OCI-LY1 (cell line): ENCODE data around the gene CELA2A.

Experiments used
- H2AFZ ChIP-seq: fragments of 200-600 bp; sonication (generic), shearing (Covaris generic); 2 replicates; pipeline ENCODE4 v1.6.0; 2014; ENCODE audit warnings: antibody characterized with exemption, mild to moderate bottlenecking, low read length
- H3F3A ChIP-seq: fragments of 200-600 bp; sonication (generic), shearing (Covaris generic); 2 replicates; pipeline ENCODE4 v1.6.0; 2014; ENCODE audit warnings: mild to moderate bottlenecking, antibody characterized with exemption, low read length, moderate library complexity; ENCODE audit not compliant: insufficient read depth
- H3K27ac ChIP-seq: fragments of 200-600 bp; sonication (generic); 2 replicates; pipeline ENCODE4 v1.5.1; 2014; ENCODE audit warnings: low read length, mixed run types, mild to moderate bottlenecking, low read depth; ENCODE audit not compliant: poor library complexity, severe bottlenecking
- H3K27me3 ChIP-seq: fragments of 200-600 bp; sonication (generic); 2 replicates; pipeline ENCODE4 v1.6.0; 2014; ENCODE audit warnings: antibody characterized with exemption, mild to moderate bottlenecking, low read length, moderate library complexity; ENCODE audit not compliant: insufficient read depth
- H3K36me3 ChIP-seq: fragments of 200-600 bp; sonication (generic); 2 replicates; pipeline ENCODE4 v1.6.1; 2014; ENCODE audit warnings: mild to moderate bottlenecking, antibody characterized with exemption, low read length, moderate library complexity, mixed read lengths; ENCODE audit not compliant: insufficient read depth
- H3K4me1 ChIP-seq: fragments of 200-600 bp; sonication (generic); 2 replicates; pipeline ENCODE4 v1.5.1; 2014; ENCODE audit warnings: mild to moderate bottlenecking, low read length, moderate library complexity; ENCODE audit not compliant: insufficient read depth, severe bottlenecking
- H3K4me2 ChIP-seq: fragments of 200-600 bp; sonication (generic), shearing (Covaris generic); 2 replicates; pipeline ENCODE4 v1.6.1; 2014; ENCODE audit warnings: low read length
- H3K4me3 ChIP-seq: fragments of 200-600 bp; sonication (generic); 2 replicates; pipeline ENCODE4 v1.5.1; 2014; ENCODE audit warnings: low read length, low read depth, mild to moderate bottlenecking, mixed read lengths; ENCODE audit not compliant: poor library complexity, severe bottlenecking
- H3K79me2 ChIP-seq: fragments of 200-600 bp; shearing (Covaris generic); 2 replicates; pipeline ENCODE4 v1.6.1; 2016; ENCODE audit warnings: mixed run types, low read length, mixed read lengths; ENCODE audit not compliant: insufficient read depth
- H3K9ac ChIP-seq: fragments of 200-600 bp; sonication (generic), shearing (Covaris generic); 2 replicates; pipeline ENCODE4 v1.6.1; 2014; ENCODE audit warnings: mild to moderate bottlenecking, low read length, mixed read lengths
- H3K9me2 ChIP-seq: fragments of 200-600 bp; sonication (generic), shearing (Covaris generic); 2 replicates; pipeline ENCODE4 v1.6.1; 2014; ENCODE audit warnings: low read depth, mild to moderate bottlenecking, low read length, mixed read lengths
- H3K9me3 ChIP-seq: fragments of 200-600 bp; shearing (Covaris generic); 2 replicates; pipeline ENCODE4 v1.6.1; 2014; ENCODE audit warnings: low read length, mixed read lengths
- H4K20me1 ChIP-seq: fragments of 200-600 bp; sonication (generic), shearing (Covaris generic); 2 replicates; pipeline ENCODE4 v1.6.0; 2016; ENCODE audit warnings: mild to moderate bottlenecking, low read length; ENCODE audit not compliant: insufficient read depth
- EZH2 ChIP-seq: fragments of 200-600 bp; sonication (generic), shearing (Covaris generic); IDR thresholded peaks from 2 replicates; pipeline ENCODE4 v1.8.0; 2017; ENCODE audit warnings: borderline replicate concordance, mixed run types, mild to moderate bottlenecking, antibody characterized with exemption, low read length, moderate library complexity, mixed read lengths
- TF ChIP-seq, protein P1 (sequence below): fragments of 200-600 bp; sonication (generic), shearing (Covaris generic); IDR thresholded peaks from 2 replicates; pipeline ENCODE4 v1.5.1; 2017; ENCODE audit warnings: mild to moderate bottlenecking, antibody characterized with exemption, low read length, moderate library complexity, mixed read lengths

The CELA2A gene

DNA sequence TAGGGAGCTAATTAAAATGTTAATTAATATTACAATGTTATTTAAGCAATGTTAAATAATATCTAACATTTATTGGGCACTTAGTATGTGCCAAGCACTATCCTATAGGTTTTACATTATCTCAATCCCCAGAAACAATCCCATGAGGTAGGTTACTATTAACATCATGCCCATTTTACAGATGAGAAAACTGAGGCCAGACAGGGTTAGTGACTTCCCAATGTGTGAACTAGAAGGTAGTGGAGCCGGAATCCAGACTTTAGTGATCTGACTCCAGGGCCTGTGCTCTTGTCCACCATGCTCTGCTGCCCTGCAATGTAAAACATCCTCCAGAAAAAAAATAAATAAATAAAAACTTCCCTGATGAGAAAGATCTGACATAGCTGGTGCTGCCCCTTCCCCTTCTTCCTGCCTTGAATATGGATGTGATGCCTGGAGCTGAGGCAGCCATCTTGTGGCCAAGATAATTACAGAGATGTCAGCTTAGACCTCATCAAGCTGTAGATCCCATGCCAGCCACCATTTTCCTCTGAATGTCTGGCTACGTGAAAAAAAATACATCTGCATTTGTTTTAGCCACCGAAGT, 7.6 kb upstream of the CELA2A start:
- Histone ChIP-seq H4K20me1 (no peaks in the 10 kb centered on the region), H3K9me2 (no peaks in the 10 kb centered on the region), H3K36me3 (no peaks in the 10 kb centered on the region), H2AFZ (no peak overlapping the region), H3K9me3 (no peaks in the 10 kb centered on the region), H3K4me2 (no peak overlapping the region), H3F3A (no peaks in the 10 kb centered on the region), H3K79me2 (no peaks in the 10 kb centered on the region), H3K27me3 (peaks cover 10% of the 10 kb centered on the region; the same call in 1 of the 2 replicates), H3K4me3 (no peak overlapping the region), H3K27ac (no peak overlapping the region), H3K4me1 (no peaks in the 10 kb centered on the region), H3K9ac (no peak overlapping the region)
- TF ChIP-seq, protein P1, sequence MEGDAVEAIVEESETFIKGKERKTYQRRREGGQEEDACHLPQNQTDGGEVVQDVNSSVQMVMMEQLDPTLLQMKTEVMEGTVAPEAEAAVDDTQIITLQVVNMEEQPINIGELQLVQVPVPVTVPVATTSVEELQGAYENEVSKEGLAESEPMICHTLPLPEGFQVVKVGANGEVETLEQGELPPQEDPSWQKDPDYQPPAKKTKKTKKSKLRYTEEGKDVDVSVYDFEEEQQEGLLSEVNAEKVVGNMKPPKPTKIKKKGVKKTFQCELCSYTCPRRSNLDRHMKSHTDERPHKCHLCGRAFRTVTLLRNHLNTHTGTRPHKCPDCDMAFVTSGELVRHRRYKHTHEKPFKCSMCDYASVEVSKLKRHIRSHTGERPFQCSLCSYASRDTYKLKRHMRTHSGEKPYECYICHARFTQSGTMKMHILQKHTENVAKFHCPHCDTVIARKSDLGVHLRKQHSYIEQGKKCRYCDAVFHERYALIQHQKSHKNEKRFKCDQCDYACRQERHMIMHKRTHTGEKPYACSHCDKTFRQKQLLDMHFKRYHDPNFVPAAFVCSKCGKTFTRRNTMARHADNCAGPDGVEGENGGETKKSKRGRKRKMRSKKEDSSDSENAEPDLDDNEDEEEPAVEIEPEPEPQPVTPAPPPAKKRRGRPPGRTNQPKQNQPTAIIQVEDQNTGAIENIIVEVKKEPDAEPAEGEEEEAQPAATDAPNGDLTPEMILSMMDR, result no peak
- no peak for TF ChIP-seq EZH2

DNA sequence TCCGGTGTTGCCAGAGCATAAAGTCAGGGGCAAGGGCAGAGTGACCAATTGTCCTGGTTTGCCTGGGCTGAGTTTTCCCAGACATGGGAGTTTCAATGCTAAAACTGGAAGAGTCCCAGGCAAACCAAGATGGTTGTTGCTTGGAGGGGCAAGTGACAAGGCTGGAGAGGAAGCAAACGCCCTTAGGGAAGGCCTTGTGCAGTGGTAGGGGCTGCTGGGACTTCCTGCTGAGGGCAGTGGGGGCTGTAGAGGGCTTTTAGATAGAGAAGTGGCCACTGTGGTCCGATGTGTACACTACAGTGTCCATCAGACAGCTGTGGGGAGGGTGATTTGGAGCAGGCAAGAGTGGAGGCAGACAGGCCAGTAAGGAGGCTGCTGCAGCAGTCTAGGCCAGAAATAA, 7.0 kb upstream of the CELA2A start:
- Histone ChIP-seq H3K4me1 (no peaks in the 10 kb centered on the region), H3K79me2 (no peaks in the 10 kb centered on the region), H3K36me3 (no peaks in the 10 kb centered on the region), H3K27me3 (peaks cover 10% of the 10 kb centered on the region; the same call in 1 of the 2 replicates), H4K20me1 (no peaks in the 10 kb centered on the region), H3F3A (no peaks in the 10 kb centered on the region), H2AFZ (no peak overlapping the region), H3K9ac (no peak overlapping the region), H3K4me2 (no peak overlapping the region), H3K4me3 (no peak overlapping the region), H3K27ac (no peak overlapping the region), H3K9me3 (no peaks in the 10 kb centered on the region), H3K9me2 (no peaks in the 10 kb centered on the region)
- no peak for TF ChIP-seq EZH2
- TF ChIP-seq, protein P1, result no peak

DNA sequence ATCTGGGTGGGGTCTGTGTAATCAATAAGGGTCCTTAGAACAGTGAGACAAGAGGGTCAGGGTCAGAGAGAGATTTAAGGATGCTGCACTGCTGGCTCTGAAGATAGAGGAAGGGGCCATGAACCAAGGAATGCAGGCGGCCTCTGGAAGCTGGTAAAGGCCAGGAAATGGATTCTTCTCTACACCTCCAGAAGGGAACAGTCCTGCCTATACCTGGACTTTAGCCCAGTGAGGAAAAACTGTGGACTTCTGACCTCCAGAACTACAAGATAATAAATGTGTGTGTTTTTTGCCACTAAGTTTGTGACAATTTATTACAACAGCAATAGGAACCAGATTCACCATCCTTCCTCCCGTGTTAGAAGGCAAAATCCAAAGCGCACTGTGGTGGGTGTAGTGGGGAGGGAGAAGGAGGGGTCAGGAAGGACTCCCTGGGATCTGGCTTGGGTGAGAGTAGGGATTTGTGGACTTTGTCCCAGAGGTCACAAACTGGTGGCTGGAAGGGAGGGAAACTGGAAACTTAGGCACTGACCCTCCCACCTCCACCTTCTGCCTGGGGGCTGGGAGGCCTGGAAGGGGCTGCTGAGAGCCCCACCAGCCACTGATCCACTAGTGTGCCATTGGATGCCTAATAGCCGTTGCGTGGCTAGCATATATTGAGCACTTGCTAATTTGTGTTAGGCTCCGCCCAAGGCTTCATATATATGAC, 5.4 kb upstream of the CELA2A start:
- H3K9me2 ChIP-seq, result no peaks in the 10 kb centered on the region
- no peak overlapping the region for H2AFZ ChIP-seq
- no peaks in the 10 kb centered on the region for H3K36me3 ChIP-seq
- H3K4me3 ChIP-seq, result no peak overlapping the region
- H3K9ac ChIP-seq, result no peak overlapping the region
- H3K4me2 ChIP-seq, result no peak overlapping the region
- TF ChIP-seq EZH2, result no peak
- TF ChIP-seq, protein P1, result no peak
- H3K79me2 ChIP-seq, result no peaks in the 10 kb centered on the region
- H3K9me3 ChIP-seq, result no peaks in the 10 kb centered on the region
- no peaks in the 10 kb centered on the region for H3K4me1 ChIP-seq
- H4K20me1 ChIP-seq, result no peaks in the 10 kb centered on the region
- no peak overlapping the region for H3K27ac ChIP-seq
- H3K27me3 ChIP-seq, result peaks cover 10% of the 10 kb centered on the region; the same call in 1 of the 2 replicates
- no peaks in the 10 kb centered on the region for H3F3A ChIP-seq
